Measurements from ENCODE around the gene CA14. TPM values are rescaled to one million over a fixed set of nuclear protein-coding genes. Genes with fewer than 3 reads are reported as not detected.

Gene CA14
- total and polyA plus RNA-seq, 2 experiments from 2014 or later = 41.3 to 47.4 TPM

DNA sequence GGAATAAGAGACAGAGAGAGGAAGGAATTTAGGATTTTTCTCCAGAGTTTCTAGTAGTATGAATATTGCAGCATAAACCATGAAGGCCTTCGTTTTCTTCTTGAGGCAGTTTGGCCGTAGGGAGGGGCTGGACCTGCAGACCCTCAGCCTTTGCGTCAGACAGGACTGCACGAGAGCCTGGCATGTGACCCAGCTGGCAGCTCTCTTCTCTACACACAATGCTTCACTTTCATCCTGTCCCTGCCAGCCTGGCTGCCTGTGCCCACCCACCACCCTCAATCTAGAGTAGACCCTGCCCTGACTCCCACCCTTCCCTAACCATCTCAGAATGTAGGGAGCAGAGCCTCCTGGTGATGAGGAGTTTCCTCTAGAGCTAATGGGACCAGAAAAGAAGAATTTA, 1.6 kb downstream of the CA14 start (continued):
- TF ChIP-seq REST (IDR thresholded peaks at IDR 0.05; ENCODE audit: unreplicated experiment) = no peak
- TF ChIP-seq, protein P1, sequence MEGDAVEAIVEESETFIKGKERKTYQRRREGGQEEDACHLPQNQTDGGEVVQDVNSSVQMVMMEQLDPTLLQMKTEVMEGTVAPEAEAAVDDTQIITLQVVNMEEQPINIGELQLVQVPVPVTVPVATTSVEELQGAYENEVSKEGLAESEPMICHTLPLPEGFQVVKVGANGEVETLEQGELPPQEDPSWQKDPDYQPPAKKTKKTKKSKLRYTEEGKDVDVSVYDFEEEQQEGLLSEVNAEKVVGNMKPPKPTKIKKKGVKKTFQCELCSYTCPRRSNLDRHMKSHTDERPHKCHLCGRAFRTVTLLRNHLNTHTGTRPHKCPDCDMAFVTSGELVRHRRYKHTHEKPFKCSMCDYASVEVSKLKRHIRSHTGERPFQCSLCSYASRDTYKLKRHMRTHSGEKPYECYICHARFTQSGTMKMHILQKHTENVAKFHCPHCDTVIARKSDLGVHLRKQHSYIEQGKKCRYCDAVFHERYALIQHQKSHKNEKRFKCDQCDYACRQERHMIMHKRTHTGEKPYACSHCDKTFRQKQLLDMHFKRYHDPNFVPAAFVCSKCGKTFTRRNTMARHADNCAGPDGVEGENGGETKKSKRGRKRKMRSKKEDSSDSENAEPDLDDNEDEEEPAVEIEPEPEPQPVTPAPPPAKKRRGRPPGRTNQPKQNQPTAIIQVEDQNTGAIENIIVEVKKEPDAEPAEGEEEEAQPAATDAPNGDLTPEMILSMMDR (conservative IDR thresholded peaks at IDR 0.05; ENCODE audit: low read depth in 2 of 2) = no peak

GRCh38 chr1:150259758-150260669, 2.4 kb downstream of the CA14 start:
- peak overlapping the region; percentile 91 for H3K4me3 Mint-ChIP-seq
- H3K27me3 Mint-ChIP-seq (ENCODE audit: insufficient read depth, low read depth, poor library complexity) = peaks cover 16% of the 10 kb centered on the region
- H3K27ac ChIP-seq (ENCODE audit: low read depth) = peak overlapping the region; percentile 89
- peaks cover 43% of the 10 kb centered on the region for H3K36me3 Mint-ChIP-seq (ENCODE audit: low read depth)
- peaks cover 37% of the 10 kb centered on the region for H3F3A ChIP-seq (replicated peaks; ENCODE audit: low read depth)
- ATAC-seq (peak; percentile 78), DNase-seq (ENCODE audit: low spot score) (peak; percentile 97)
- peak overlapping the region; percentile 88 for H3K4me3 ChIP-seq
- peaks cover 19% of the 10 kb centered on the region; the same call in 1 of the 2 replicates for H3K36me3 ChIP-seq (ENCODE audit: insufficient read depth)
- no peaks in the 10 kb centered on the region for H3K27me3 ChIP-seq (ENCODE audit: insufficient read depth)
- peaks cover 10% of the 10 kb centered on the region for H4K20me1 ChIP-seq (replicated peaks; ENCODE audit: insufficient read depth)
- H2AFZ ChIP-seq = no peak overlapping the region
- peak overlapping the region; percentile 95 for H3K4me2 ChIP-seq
- peak overlapping the region; percentile 98 for H3K27ac Mint-ChIP-seq
- peaks cover 26% of the 10 kb centered on the region for H3K79me2 ChIP-seq (replicated peaks; ENCODE audit: insufficient read depth)
- peaks cover 2% of the 10 kb centered on the region; the same call in 2 of the 3 replicates for H3K9me3 Mint-ChIP-seq
- peak; percentile 69 for TF ChIP-seq POLR2AphosphoS5 (IDR thresholded peaks at IDR 0.05; ENCODE audit: low read depth)
- 0 out of 2 replicates have a peak, but pooled peaks have one; percentile 38 for TF ChIP-seq CREB1 (CRISPR knock-in tag; IDR thresholded peaks at IDR 0.05; ENCODE audit: low read depth)
- no peak for TF ChIP-seq ZNF331 (CRISPR knock-in tag; IDR thresholded peaks at IDR 0.05; ENCODE audit: low read depth)
- peaks cover 21% of the 10 kb centered on the region for H3K4me1 ChIP-seq (ENCODE audit: insufficient read depth)
- H3K4me1 Mint-ChIP-seq = peaks cover 41% of the 10 kb centered on the region
- H3K9me2 ChIP-seq (ENCODE audit: insufficient read depth) = no peaks in the 10 kb centered on the region

DNA sequence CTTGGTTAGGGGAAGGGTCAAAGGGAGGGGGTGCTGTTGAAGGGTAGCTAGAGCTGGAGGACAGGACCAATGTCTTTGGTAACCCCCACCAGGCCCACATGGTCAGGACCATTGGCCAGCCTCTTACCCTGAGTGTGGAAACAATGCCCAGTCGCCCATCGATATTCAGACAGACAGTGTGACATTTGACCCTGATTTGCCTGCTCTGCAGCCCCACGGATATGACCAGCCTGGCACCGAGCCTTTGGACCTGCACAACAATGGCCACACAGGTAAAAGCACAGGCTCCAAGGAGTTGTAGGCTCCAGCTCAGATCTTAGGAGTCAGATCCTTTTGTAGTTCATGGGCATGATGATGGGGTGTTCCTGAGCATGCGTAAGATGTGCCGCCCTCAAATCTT, 3.8 kb downstream of the CA14 start:
- Mint-ChIP-seq H3K36me3 (ENCODE audit: low read depth) (peaks cover 56% of the 10 kb centered on the region), H3K27ac (no peak overlapping the region), H3K9me3 (no peaks in the 10 kb centered on the region; the same call in 2 of the 3 replicates), H3K27me3 (ENCODE audit: insufficient read depth, low read depth, poor library complexity) (peaks cover 19% of the 10 kb centered on the region), H3K4me3 (no peak overlapping the region; the same call in 2 of the 3 replicates), H3K4me1 (peaks cover 30% of the 10 kb centered on the region)
- DNase-seq (ENCODE audit: low spot score) = no peak
- no peaks in the 10 kb centered on the region for H3K27me3 ChIP-seq (ENCODE audit: insufficient read depth)
- H4K20me1 ChIP-seq (replicated peaks; ENCODE audit: insufficient read depth) = peaks cover 10% of the 10 kb centered on the region
- H3K9me2 ChIP-seq (ENCODE audit: insufficient read depth) = no peaks in the 10 kb centered on the region
- H3K4me2 ChIP-seq = no peak overlapping the region
- H3K4me3 ChIP-seq = no peak overlapping the region
- H3K79me2 ChIP-seq (replicated peaks; ENCODE audit: insufficient read depth) = peaks cover 26% of the 10 kb centered on the region
- no peak for ATAC-seq
- peaks cover 20% of the 10 kb centered on the region; the same call in 1 of the 2 replicates for H3K36me3 ChIP-seq (ENCODE audit: insufficient read depth)
- peaks cover 17% of the 10 kb centered on the region for H3K4me1 ChIP-seq (ENCODE audit: insufficient read depth)
- H3F3A ChIP-seq (replicated peaks; ENCODE audit: low read depth) = peaks cover 38% of the 10 kb centered on the region
- no peak overlapping the region for H3K27ac ChIP-seq (ENCODE audit: low read depth)
- TF ChIP-seq ZNF331 (CRISPR knock-in tag; IDR thresholded peaks at IDR 0.05; ENCODE audit: low read depth) (no peak), NANOG (IDR thresholded peaks at IDR 0.05; ENCODE audit: borderline replicate concordance) (no peak), STAT1 (IDR thresholded peaks at IDR 0.05; ENCODE audit: unreplicated experiment) (no peak)
- TF ChIP-seq, protein P2, sequence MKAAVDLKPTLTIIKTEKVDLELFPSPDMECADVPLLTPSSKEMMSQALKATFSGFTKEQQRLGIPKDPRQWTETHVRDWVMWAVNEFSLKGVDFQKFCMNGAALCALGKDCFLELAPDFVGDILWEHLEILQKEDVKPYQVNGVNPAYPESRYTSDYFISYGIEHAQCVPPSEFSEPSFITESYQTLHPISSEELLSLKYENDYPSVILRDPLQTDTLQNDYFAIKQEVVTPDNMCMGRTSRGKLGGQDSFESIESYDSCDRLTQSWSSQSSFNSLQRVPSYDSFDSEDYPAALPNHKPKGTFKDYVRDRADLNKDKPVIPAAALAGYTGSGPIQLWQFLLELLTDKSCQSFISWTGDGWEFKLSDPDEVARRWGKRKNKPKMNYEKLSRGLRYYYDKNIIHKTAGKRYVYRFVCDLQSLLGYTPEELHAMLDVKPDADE (IDR thresholded peaks at IDR 0.05) = no peak
- H2AFZ ChIP-seq = no peak overlapping the region
